Measurements from ENCODE around the gene ATP2A1.
"Not testable (repeated sequence)": the region's sequence is repeated elsewhere in the genome, so short reads cannot be mapped to it uniquely, and the experiment has no call there.

ATP2A1 gene

DNA sequence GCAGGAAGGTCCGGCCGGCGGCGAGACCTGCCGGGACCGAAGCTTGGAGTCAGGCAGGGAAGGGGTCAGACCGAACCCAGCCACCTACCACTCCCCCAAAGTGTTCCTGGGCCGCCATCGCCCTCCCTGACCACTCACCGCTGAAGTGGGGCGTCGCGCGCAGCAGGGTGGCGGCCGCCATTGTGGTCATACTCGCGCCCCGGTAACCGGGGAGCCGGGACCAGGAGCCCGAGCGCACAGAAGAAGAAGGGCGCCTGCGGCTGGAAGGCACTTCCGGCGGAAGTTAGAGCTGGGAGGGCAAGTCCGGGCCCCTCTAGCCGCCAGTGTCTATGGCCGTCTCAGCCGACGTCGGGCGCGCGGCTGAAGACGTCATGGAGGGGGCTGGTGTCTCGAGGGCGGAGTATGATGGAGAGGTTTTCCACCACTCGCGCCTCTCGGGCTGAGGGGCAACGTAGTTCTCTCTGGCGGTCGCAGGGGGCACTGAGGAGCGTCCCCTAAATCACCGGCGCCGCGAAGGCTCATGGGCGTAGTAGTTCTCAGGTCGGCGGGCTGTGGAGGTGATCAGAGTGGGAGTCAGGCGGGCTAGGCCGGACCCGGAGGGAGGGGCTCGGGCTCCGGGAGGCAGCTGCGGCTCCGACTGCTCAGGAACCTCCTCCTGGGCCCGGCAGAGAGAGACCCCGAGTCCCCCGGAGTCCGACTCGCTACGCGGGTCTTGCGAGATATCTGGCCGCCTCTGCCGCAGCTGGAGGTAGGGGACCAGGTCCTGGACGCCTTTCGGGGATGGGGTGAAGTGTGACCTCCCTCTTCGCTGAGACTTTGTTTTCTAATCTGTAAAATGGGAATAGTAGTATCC is 32.0 kb upstream of the ATP2A1 start, which contains the start of gene TUFM:
TUFM (minus strand) TSS at position 269 of the 853 bp plus-strand sequence; CDS start at position 190, 79 bp downstream.
- peak; percentile 98 to 100 (median 99) for DNase-seq
- intact Hi-C loops (cut with DNase I) = loop anchor here (1.0 to 10.0 kb wide), 3 partner anchors 17 to 632 kb away; partner anchors contain the start of genes SH2B1 and XPO6

DNA sequence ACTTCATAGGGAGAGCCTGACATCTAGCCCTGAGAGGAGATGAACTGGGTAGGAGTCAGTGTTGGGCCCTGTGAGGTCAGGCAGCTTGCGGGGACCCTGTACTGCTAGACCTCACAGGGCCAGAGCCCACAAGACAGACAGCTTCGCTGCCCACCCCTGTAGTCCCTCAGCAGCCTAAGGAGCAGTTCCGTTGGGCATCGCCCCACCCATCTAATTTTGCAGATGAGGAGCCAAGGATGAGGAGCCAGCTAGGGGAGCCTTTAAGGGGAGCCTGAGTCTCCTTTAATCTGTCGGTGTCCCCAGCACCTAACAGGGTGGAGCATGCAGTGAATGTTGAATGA is 31.4 kb upstream of the ATP2A1 start:
- intact Hi-C loops (cut with DNase I) = loop anchor here (1.0 to 10.0 kb wide), 3 partner anchors 16 to 632 kb away; partner anchors contain the start of genes SH2B1 and XPO6
- peak in 1 of 10 donors; percentile 74 for DNase-seq

DNA sequence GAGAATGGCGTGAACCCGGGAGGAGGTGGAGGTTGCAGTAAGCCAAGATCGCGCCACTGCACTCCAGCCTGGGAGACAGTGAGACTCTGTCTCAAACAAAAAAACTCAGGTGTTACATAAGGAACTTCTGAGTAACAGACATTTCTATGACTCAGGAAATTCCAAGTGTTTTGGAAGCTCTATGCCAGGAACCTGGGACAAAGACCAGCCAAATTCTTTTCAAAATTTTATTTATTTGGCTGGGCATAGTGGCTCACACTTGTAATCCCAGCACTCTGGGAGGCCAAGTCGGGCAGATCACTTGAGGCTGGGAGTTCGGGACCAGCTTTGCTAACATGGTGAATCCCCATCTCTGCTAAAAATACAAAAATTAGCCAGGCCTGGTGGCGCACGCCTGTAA is 19.9 kb upstream of the ATP2A1 start:
- intact Hi-C loops (cut with DNase I) = no loop called here
- DNase-seq = no peak

DNA sequence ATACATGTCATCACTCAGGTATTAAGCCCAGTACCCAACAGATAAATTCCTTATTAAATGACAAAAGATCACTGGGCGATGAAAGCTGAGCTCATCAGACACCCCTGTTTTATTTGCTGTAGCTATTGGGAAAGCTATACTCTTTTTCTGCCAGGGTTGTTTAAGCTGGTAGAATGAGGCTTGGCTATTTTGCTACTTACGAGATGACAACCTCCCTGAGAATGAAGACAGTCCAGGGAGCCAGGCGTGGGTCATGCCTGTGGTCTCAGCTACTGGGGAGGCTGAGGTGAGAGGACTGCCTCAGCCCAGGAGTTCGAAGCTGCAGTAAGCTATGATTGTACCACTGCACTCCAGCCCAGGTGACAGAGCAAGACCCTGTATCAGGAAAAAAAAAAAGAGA is 19.0 kb upstream of the ATP2A1 start:
- intact Hi-C loops (cut with DNase I) = no loop called here

DNA sequence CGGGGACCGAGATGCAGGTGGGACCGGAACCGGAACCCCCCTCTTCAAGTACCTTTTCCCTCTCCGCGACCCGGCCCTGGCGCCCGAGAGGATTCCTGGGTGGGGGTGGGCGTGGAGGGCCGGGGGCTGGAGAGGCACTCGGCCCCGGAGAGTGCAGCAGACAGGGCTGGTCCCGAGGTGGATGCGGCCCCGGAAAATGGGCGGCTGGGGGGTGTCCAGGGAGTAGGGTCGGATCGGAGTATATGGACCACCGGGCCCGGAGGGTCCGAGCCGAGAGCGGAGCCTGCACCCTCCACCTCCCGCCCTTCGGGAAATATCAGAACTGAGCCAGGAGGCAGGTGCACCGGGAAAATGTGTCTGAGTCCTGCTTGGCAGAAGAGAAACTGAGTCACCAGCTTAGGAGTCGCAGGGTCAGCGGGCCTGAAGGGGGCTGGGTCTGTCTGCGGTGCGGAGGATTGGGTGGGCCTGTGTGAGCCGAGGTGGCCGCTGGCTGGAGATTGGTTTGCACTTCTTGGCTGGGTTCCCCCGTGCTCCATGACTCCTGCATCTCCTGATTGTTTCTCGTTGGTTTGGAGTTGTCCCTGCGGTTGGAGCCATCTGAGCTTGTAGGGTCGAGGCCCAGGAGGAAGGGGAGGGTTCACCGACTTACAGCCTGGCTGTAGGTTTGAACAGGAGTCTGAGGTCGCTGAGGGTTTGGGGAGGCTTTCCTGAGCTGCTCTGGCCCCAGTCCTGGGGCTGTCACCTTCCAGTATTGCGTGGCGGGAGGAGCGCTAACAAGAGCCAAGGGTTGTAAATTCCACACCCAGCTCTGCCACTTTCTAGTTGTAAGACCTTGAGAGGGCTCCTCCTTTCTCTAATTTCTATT is 14.1 kb upstream of the ATP2A1 start:
- intact Hi-C loops (cut with DNase I) = loop anchor here (1.0 to 2.0 kb wide), 2 partner anchors 18 to 87 kb away; partner anchors contain the start of genes NFATC2IP and TUFM
- DNase-seq = peak in 2 of 10 donors; percentile 21 to 78

More for the DNA sequence above, 19.0 kb upstream of the ATP2A1 start:
- no peak for DNase-seq

DNA sequence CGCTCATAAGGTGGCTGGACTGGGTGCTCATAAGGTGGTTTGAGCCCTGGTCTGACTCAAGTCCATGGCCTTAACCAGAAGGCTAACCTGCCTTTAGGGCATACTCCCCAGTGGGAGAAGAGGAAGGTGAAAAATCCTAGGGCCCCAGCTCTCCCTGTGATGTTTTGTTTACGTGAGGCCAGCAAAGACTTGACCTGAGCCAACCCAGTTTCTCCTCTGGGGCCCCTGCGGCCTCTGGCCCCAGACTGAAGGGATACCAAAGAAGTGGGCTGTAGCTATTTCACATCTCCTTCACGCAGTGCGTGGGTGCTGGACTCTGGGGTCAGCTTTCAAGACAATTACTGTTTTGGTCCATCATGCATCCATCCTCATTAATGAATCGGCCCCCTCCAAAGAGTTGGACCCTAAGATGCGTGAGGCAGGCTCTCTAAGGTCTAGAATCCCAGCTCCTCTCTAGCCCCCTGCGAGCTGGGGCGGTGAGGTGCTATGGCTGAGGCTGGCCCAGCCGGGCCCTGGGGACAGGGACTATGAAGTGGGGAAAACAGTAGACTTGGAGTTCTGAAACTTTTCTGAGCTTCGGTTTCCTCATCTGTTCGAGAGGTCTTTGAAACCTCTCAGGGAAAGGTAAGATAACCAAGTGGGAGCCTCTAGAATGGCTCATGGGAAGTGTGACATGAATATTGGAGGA is 13.1 kb upstream of the ATP2A1 start:
- DNase-seq = peak in 2 of 10 donors; percentile 25 to 68
- intact Hi-C loops (cut with DNase I) = no loop called here

- intact Hi-C loops (cut with DNase I) = no loop called here
- DNase-seq = peak in 2 of 10 donors; percentile 63 to 69
Observed at GRCh38 chr16:28865722-28866453, 12.4 kb upstream of the ATP2A1 start.

- intact Hi-C loops (cut with DNase I) = no loop called here
- DNase-seq = peak in 1 of 10 donors; percentile 70
Observed at GRCh38 chr16:28866454-28866804, 11.9 kb upstream of the ATP2A1 start.

GRCh38 chr16:28867241-28867640 is 11.0 kb upstream of the ATP2A1 start:
- intact Hi-C loops (cut with DNase I) = no loop called here
- peak in 1 of 10 donors; percentile 15 for DNase-seq

DNA sequence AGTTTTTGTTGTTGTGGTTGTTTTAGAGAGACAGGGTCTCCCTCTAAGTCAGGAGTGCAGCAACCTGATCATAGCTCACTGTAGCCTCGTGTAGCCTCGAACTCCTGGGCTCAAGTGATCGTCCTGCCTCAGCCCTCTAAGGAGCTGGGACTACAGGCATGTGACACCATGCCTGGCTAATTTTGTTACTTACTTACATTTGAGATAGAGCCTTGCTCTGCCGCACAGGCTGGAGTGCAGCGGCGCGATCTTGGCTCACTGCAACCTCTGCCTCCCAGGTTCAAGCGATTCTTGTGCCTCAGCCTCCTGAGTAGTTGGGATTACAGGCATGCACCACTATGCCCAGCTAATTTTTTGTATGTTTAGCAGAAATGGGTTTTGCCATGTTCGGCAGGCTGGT is 10.6 kb upstream of the ATP2A1 start:
- intact Hi-C loops (cut with DNase I); DNase-seq: not testable (repeated sequence)

- DNase-seq = peak in 1 of 10 donors; percentile 50
- intact Hi-C loops (cut with DNase I) = no loop called here
Observed at GRCh38 chr16:28869201-28869600, 9.1 kb upstream of the ATP2A1 start.

DNA sequence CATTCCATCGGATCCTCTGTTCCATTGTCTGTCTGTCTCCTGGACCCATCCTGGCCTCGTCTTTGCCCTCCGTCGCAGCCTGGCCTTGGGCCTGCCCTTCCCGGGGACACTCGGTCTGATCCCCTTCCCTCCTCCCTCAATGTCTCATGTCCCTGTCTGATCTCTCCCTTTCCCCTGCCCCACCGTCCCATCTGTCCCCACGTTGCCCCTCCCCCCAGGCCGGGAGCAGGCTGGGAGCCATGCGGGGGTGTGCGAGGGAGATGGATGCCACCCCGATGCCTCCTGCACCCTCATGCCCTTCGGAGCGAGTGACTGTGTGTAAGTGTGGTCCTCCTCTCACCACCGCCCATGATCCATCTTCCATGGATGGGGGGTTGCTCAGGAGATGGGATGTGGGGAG is 5.3 kb upstream of the ATP2A1 start:
- intact Hi-C loops (cut with DNase I) = no loop called here
- peak in 1 of 10 donors; percentile 54 for DNase-seq

DNA sequence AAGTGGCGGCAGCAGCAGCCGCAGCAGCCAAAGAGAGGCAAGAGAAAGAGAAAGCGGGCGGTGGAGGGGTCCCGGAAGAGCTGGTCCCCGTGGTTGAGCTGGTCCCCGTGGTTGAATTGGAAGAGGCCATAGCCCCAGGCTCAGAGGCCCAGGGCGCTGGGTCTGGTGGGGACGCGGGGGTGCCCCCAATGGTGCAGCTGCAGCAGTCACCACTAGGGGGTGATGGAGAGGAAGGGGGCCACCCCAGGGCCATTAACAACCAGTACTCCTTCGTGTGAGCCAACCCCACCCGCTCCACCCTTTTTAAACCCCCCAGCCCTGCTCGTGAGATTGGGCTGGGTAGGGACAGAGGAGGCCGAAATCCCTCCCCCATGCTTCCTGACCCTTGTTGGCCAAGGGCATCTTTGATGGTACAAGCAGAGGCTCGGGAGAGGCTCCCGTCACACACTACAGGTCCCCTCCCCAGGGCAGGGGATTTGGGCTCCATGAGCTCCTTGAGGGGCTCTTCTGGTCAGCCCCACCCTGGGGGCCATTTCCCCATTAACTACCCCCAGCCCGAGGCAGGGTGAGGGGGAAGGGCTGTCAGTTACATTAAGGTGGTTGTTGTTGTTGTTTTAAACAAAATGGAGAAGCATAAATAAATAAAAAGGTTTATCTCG is 4.6 kb upstream of the ATP2A1 start:
- DNase-seq = peak in 1 of 10 donors; percentile 72
- intact Hi-C loops (cut with DNase I) = no loop called here

- intact Hi-C loops (cut with DNase I) = no loop called here
- DNase-seq = peak in 1 of 10 donors; percentile 35
Observed at GRCh38 chr16:28874406-28874805, 3.9 kb upstream of the ATP2A1 start.

DNA sequence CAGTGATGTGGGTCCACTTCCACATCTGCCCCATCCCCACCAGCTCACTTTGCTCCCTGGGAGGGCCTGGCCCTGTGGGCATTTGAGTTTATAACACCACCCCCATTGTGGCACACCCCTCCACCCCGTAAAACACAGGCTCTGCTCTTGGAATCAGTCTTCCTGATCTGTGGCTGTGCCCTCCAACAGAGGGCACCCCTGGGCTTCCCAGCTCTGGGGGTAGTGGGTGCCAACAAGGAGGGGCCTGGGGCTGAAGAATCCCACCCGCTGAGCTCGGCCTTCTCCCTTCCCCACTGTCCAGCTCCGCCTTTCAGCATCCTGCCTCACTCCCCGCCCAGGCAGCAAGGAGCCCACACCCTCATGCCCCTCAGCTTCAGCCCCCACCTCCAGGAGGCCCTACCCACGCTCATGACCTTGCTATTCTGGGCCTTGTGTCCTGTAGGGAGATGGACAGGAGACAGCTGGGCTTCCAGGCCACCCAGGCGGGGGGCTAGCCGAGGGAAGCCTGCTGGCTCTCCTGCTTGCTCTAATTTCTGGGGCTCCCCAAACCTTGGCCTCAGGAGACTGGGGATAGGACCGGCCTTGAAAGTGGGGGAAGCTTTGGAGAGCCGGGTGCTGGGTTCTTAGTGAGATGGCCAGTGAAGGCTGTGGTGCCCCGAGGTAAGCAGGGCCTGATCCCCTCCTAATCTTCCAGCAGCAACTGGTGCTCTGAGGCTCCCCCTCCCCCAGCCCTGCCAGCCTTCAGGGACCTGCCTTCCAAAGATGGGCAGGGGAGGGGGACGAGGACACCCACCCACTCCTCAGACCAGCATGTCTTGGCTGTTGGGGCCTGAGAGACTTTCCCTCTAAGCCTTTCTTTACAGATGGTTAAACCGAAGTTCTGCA is 2.9 kb upstream of the ATP2A1 start:
- DNase-seq = peak in 1 of 10 donors; percentile 39
- intact Hi-C loops (cut with DNase I) = no loop called here

- DNase-seq = peak in 1 of 10 donors; percentile 26
- intact Hi-C loops (cut with DNase I) = no loop called here
Observed at GRCh38 chr16:28876019-28876659, 2.1 kb upstream of the ATP2A1 start.

- DNase-seq = no peak
- intact Hi-C loops (cut with DNase I) = no loop called here
Observed at GRCh38 chr16:28876973-28877654, 1.2 kb upstream of the ATP2A1 start.
